Body of pancreas (tissue), 4 donors: ENCODE results near the gene ZNF382.

Experiments
- CTCF ChIP-seq, 7 experiments: fragments of 450-650 bp in 4 of 7; fragments of 200-600 bp in 3 of 7; sonication (generic) in 3 of 7; IDR thresholded peaks; one replicate each; pipeline ENCODE4 v1.5.1; 2016 to 2019; ENCODE audit warnings: antibody characterized with exemption in 7 of 7
- POLR2A ChIP-seq, 3 donors: fragments of 450-650 bp; IDR thresholded peaks; one replicate each; pipeline ENCODE4 v1.6.1; 2016; ENCODE audit warnings: antibody characterized with exemption in 3 of 3, mild to moderate bottlenecking in 2 of 3

DNA sequence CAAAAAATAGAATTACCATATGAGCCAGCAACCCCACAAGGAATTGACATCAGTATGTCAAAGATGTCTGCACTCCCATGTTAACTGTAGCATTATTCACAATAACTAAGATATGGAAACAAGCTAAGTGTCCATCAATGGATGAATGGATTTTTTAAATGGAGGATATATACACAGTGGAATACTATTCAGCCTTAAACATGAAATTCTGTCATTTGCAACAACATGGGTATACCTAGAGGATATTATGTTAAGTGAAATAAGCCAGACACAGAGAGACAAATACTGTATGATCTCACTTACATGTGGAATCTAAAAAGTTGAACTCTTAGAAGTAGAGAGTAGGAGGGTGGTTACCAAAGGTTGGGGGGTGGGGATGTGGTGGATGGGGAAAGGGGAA lies 74.3 kb downstream of the ZNF382 start:
- TF ChIP-seq CTCF (IDR thresholded peaks at IDR 0.05) (no peak), POLR2A (IDR thresholded peaks at IDR 0.05) (no peak)
